Endothelial cell of umbilical vein (primary cell): Measurements from ENCODE around the gene ATAD2B. TPM values are rescaled to one million over a fixed set of nuclear protein-coding genes. Genes with fewer than 3 reads are reported as not detected.

Experiments
- BruUV-seq: library from RNA; stranded (reverse); fragments of 400-500 nt; replicated peaks from 2 replicates; lab custom pipeline; 2021; lab: Mats Ljungman, UMichigan
- CTCF ChIA-PET: fragments of 300-600, 350-600 bp; sonication (Branson Sonifier 250); formaldehyde crosslinking; loops from one replicate; lab custom pipeline; 2021; ENCODE audit warnings: antibody characterized with exemption, inconsistent platforms; lab: Charles Lee
- POLR2A ChIA-PET: fragments of 300-600, 350-600 bp; sonication (Branson Sonifier 250); formaldehyde crosslinking; loops from one replicate; lab custom pipeline; 2021; ENCODE audit warnings: antibody characterized with exemption, inconsistent platforms; lab: Charles Lee
- DNase-seq: peaks from one replicate; pipeline ENCODE4 v3.0.0-alpha.2; 2011; ENCODE audit warnings: low read depth, low spot score
- FAIRE-seq: peaks from 2 replicates; lab custom pipeline; 2011; peaks lifted over from hg19 to GRCh38; lab: Jason Lieb, UNC
- H2AFZ ChIP-seq: 2 replicates; pipeline ENCODE4 v1.6.0; 2012; ENCODE audit warnings: low read depth, low read length, control low read depth, inconsistent platforms
- H3K27ac ChIP-seq: 2 replicates; pipeline ENCODE4 v1.5.1; 2011; ENCODE audit warnings: low read depth, mild to moderate bottlenecking, control low read depth, low read length, moderate library complexity; ENCODE audit not compliant: insufficient read depth
- H3K27me3 ChIP-seq, 2 experiments: 2 replicates each; pipeline versions ENCODE4 v1.6.0 to v1.6.1; 2011; ENCODE audit warnings: low read length in 2 of 2, mixed read lengths in 1 of 2; ENCODE audit not compliant: control insufficient read depth in 2 of 2, insufficient read depth in 2 of 2
- H3K36me3 ChIP-seq, 2 experiments: 2 replicates in 1 of 2; 3 replicates in 1 of 2; pipeline ENCODE4 v1.5.1; 2011; ENCODE audit warnings: low read length in 2 of 2, mild to moderate bottlenecking in 1 of 2, moderate library complexity in 1 of 2; ENCODE audit not compliant: control insufficient read depth in 2 of 2, insufficient read depth in 2 of 2; ENCODE audit errors: extremely low read depth in 1 of 2
- H3K4me1 ChIP-seq: 3 replicates; pipeline ENCODE4 v1.5.1; 2011; ENCODE audit warnings: mild to moderate bottlenecking, low read length; ENCODE audit not compliant: control insufficient read depth, insufficient read depth; ENCODE audit errors: extremely low read depth
- H3K4me2 ChIP-seq: 2 replicates; pipeline ENCODE4 v1.6.1; 2011; ENCODE audit warnings: low read length, control low read depth, mixed read lengths; ENCODE audit not compliant: insufficient read depth
- H3K4me3 ChIP-seq, 3 experiments: fragments of 200-600 bp in 1 of 3; sonication (generic), shearing (Covaris generic) in 1 of 3; replicated peaks in 1 of 3; 2 replicates each; pipeline ENCODE4 v1.5.1; 2011 to 2016; ENCODE audit warnings: control low read depth in 3 of 3, low read length in 3 of 3, mild to moderate bottlenecking in 2 of 3, inconsistent platforms in 1 of 3, low read depth in 1 of 3, moderate library complexity in 1 of 3; ENCODE audit not compliant: insufficient read depth in 1 of 3
- H3K79me2 ChIP-seq: 2 replicates; pipeline ENCODE4 v1.6.0; 2012; ENCODE audit warnings: low read length, inconsistent platforms; ENCODE audit not compliant: control insufficient read depth, insufficient read depth
- H3K9ac ChIP-seq: replicated peaks from 2 replicates; pipeline ENCODE3; 2011; ENCODE audit warnings: low read length, control low read depth; ENCODE audit not compliant: insufficient read depth; ENCODE audit errors: extremely low read depth
- H3K9me1 ChIP-seq: replicated peaks from 3 replicates; pipeline ENCODE4 v1.6.0; 2011; ENCODE audit warnings: mild to moderate bottlenecking, low read length; ENCODE audit not compliant: control insufficient read depth, insufficient read depth; ENCODE audit errors: extremely low read depth
- H3K9me3 ChIP-seq: replicated peaks from 2 replicates; pipeline ENCODE4 v1.5.1; 2012; ENCODE audit warnings: low read length, inconsistent platforms; ENCODE audit not compliant: control insufficient read depth, insufficient read depth
- H4K20me1 ChIP-seq: replicated peaks from 2 replicates; pipeline ENCODE3; 2011; ENCODE audit warnings: mild to moderate bottlenecking, low read length; ENCODE audit not compliant: control insufficient read depth, insufficient read depth; ENCODE audit errors: extremely low read depth
- CTCF ChIP-seq, 2 donors: IDR thresholded peaks; 1 replicate in 1 of 2; 2 replicates in 1 of 2; pipeline ENCODE4 v1.5.1; 2011; ENCODE audit warnings: low read length in 2 of 2, mild to moderate bottlenecking in 2 of 2, moderate library complexity in 2 of 2, control low read depth in 1 of 2, inconsistent platforms in 1 of 2, low read depth in 1 of 2; ENCODE audit not compliant: insufficient read depth in 1 of 2; ENCODE audit errors: extremely low read depth in 1 of 2
- EZH2 ChIP-seq: IDR thresholded peaks from 2 replicates; pipeline ENCODE4 v1.6.1; 2012; ENCODE audit warnings: borderline replicate concordance, low read depth, mild to moderate bottlenecking, moderate library complexity, low read length, inconsistent platforms; ENCODE audit not compliant: severe bottlenecking
- FOS ChIP-seq: IDR thresholded peaks from 2 replicates; pipeline ENCODE4 v1.6.1; 2011; ENCODE audit warnings: mild to moderate bottlenecking, low read length, moderate library complexity, borderline replicate concordance; ENCODE audit not compliant: insufficient read depth
- GATA2 ChIP-seq: IDR thresholded peaks from 2 replicates; pipeline ENCODE4 v1.7.0; 2011; ENCODE audit warnings: low read depth, mild to moderate bottlenecking, moderate library complexity, mixed read lengths, low read length; ENCODE audit not compliant: insufficient read length, insufficient read depth
- JUN ChIP-seq: IDR thresholded peaks from 2 replicates; pipeline ENCODE4 v1.6.1; 2011; ENCODE audit warnings: borderline replicate concordance, low read depth; ENCODE audit not compliant: insufficient read length, insufficient read depth
- MAX ChIP-seq: IDR thresholded peaks from 2 replicates; pipeline ENCODE4 v1.6.1; 2011; ENCODE audit not compliant: insufficient read depth, insufficient read length
- MYC ChIP-seq: IDR thresholded peaks from one replicate; pipeline ENCODE4 v1.6.1; 2011; ENCODE audit warnings: mild to moderate bottlenecking, low read depth, low read length
- POLR2A ChIP-seq: IDR thresholded peaks from 2 replicates; pipeline ENCODE4 v1.6.1; 2012; ENCODE audit warnings: low read depth, mild to moderate bottlenecking, control low read depth, low read length
- POLR2AphosphoS5 ChIP-seq: IDR thresholded peaks from 2 replicates; pipeline ENCODE4 v1.6.1; 2012; ENCODE audit warnings: low read depth, mild to moderate bottlenecking, control low read depth, low read length, moderate library complexity; ENCODE audit not compliant: insufficient read depth
- dilution Hi-C: fragments of 300-500 bp; cut with MboI; formaldehyde crosslinking; loops from one replicate; pipeline ENCODE4 v1.15.0; 2019; ENCODE audit warnings: low sequenced_read_pairs; ENCODE audit not compliant: extremely low pct_ligation_motif_present
- intact Hi-C: fragments of 100-400 bp; cut with micrococcal nuclease; formaldehyde crosslinking; loops from one replicate; pipeline ENCODE4 v1.10.0; 2022
- polyA plus RNA-seq, 4 experiments: library from polyadenylated mRNA; depleted of rRNA in 3 of 4; stranded (reverse) in 3 of 4; unstranded in 1 of 4; fragments of >200 nt; gene quantifications; 2 replicates each; pipeline versions ENCODE4 v1.2.1 to v1.2.3, GENCODE V29; 2011 to 2012; ENCODE audit warnings: missing spikeins in 1 of 4
- total RNA-seq: library from RNA; stranded (reverse); gene quantifications from 2 replicates; pipeline ENCODE4 v1.2.3, GENCODE V29; 2021

Gene ATAD2B
- total and polyA plus RNA-seq, 2 donors (not counting 3 experiments of a cell fraction or from before 2014, with no cell fraction given), result 2.5 to 19.1 TPM

DNA sequence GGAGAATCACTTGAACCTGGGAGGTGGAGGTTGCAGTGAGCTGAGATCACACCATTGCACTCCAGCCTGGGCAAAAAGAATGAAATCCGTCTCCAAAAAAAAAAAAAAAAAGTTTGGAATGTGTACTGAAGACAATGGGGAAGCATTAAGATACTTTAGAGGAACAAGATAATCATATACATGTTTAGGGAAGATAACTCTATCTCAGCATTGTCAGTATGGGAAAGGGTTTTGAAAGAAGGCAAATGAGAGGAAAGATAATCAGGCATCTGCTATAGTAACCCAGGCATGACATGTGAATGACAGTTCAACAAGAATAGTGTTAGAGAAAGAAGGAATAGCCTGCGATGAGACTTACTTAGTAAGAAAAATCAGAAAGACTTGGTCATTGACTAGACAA lies 112.0 kb downstream of the ATAD2B start:
- no peak overlapping the region for H3K4me3 ChIP-seq
- H3K27ac ChIP-seq, result no peak overlapping the region
- H3K79me2 ChIP-seq, result no peaks in the 10 kb centered on the region
- H3K27me3 ChIP-seq, result no peaks in the 10 kb centered on the region
- CTCF ChIA-PET, result interaction anchor here (1.1 kb wide), 1 partner anchor 10 kb away, joined by 3 read pairs; no protein-coding TSS in a partner anchor
- no peak overlapping the region for H2AFZ ChIP-seq
- no peaks in the 10 kb centered on the region for H3K9me3 ChIP-seq
- no peaks in the 10 kb centered on the region for H3K9me1 ChIP-seq
- no peak for DNase-seq
- no peak for FAIRE-seq
- no TSS peak for BruUV-seq
- intact Hi-C loops, result no loop called here
- no peaks in the 10 kb centered on the region for H3K4me1 ChIP-seq
- H4K20me1 ChIP-seq, result no peaks in the 10 kb centered on the region
- H3K9ac ChIP-seq, result no peak overlapping the region
- no peaks in the 10 kb centered on the region for H3K36me3 ChIP-seq
- H3K4me2 ChIP-seq, result no peak overlapping the region
- POLR2A ChIA-PET, result interaction anchor here (0.6 kb wide), 1 partner anchor 1000 kb away, joined by 3 read pairs; no protein-coding TSS in a partner anchor
- dilution Hi-C loops, result no loop called here
- TF ChIP-seq FOS (no peak), CTCF (IDR thresholded peaks at IDR 0.05; ENCODE audit: extremely low read depth in 1 of 2, insufficient read depth in 1 of 2, low read depth in 1 of 2, low read length in 2 of 2) (no peak), POLR2AphosphoS5 (no peak), MYC (no peak), EZH2 (no peak), GATA2 (no peak), JUN (no peak), MAX (no peak), POLR2A (no peak)
